IMR-90 (cell line): ENCODE measurements around the gene PCSK2. TPM values are rescaled to one million over a fixed set of nuclear protein-coding genes. Genes with fewer than 3 reads are reported as not detected.

Experiments
- ATAC-seq: fragments of 200-7000 bp; cut with Tn5 transposase; 2 replicates; pipeline ENCODE4 v1.9.1; 2020; ENCODE audit warnings: low read depth, mild to moderate bottlenecking, moderate library complexity
- BruUV-seq: library from RNA; stranded (reverse); fragments of 400-500 nt; replicated peaks from 2 replicates; lab custom pipeline; 2021; lab: Mats Ljungman, UMichigan
- CTCF ChIA-PET: fragments of 300-600 bp; formaldehyde crosslinking; extraction: SDS; loops from one replicate; lab custom pipeline; 2021; ENCODE audit warnings: antibody characterized with exemption; lab: Yijun Ruan, JAX
- POLR2A ChIA-PET: fragments of 300-600 bp; sonication (Branson Sonifier 250); formaldehyde crosslinking; loops from one replicate; lab custom pipeline; 2022; ENCODE audit warnings: antibody characterized with exemption; ENCODE audit not compliant: unreplicated experiment; lab: Charles Lee
- DNase-seq: peaks from one replicate; pipeline ENCODE4 v3.0.0; 2013
- H2AFZ ChIP-seq: replicated peaks from 2 replicates; pipeline ENCODE3; 2013; ENCODE audit warnings: low read length, mild to moderate bottlenecking; ENCODE audit not compliant: poor library complexity
- H2AK5ac ChIP-seq: 2 replicates; pipeline ENCODE4 v1.6.1; 2013; ENCODE audit warnings: low read depth, low read length, inconsistent platforms
- H2AK9ac ChIP-seq: replicated peaks from 2 replicates; pipeline ENCODE3; 2013; ENCODE audit warnings: mild to moderate bottlenecking, low read depth, low read length, moderate library complexity; ENCODE audit not compliant: poor library complexity
- H2BK120ac ChIP-seq: 2 replicates; pipeline ENCODE4 v1.6.1; 2013; ENCODE audit warnings: low read depth, low read length, inconsistent platforms
- H2BK15ac ChIP-seq: 3 replicates; pipeline ENCODE4 v1.6.1; 2013; ENCODE audit warnings: low read depth, low read length, inconsistent platforms
- H2BK20ac ChIP-seq: 2 replicates; pipeline ENCODE4 v1.6.1; 2013; ENCODE audit warnings: low read depth, mild to moderate bottlenecking, inconsistent platforms, low read length, moderate library complexity
- H2BK5ac ChIP-seq: 2 replicates; pipeline ENCODE4 v1.6.1; 2013; ENCODE audit warnings: mild to moderate bottlenecking, low read depth, low read length, inconsistent platforms; ENCODE audit not compliant: poor library complexity, severe bottlenecking
- H3K14ac ChIP-seq: replicated peaks from 2 replicates; pipeline ENCODE4 v1.6.1; 2013; ENCODE audit warnings: low read depth, low read length, inconsistent platforms
- H3K18ac ChIP-seq: 2 replicates; pipeline ENCODE4 v1.6.1; 2013; ENCODE audit warnings: low read depth, low read length, control low read depth
- H3K23ac ChIP-seq: 2 replicates; pipeline ENCODE4 v1.6.1; 2013; ENCODE audit warnings: low read depth, low read length, inconsistent platforms
- H3K27ac ChIP-seq: 2 replicates; pipeline ENCODE4 v1.5.1; 2013; ENCODE audit warnings: mild to moderate bottlenecking, control low read depth, low read length; ENCODE audit not compliant: insufficient read depth
- H3K27me3 ChIP-seq: 2 replicates; pipeline ENCODE4 v1.6.1; 2013; ENCODE audit warnings: low read length; ENCODE audit not compliant: control insufficient read depth, insufficient read depth
- H3K36me3 ChIP-seq: 2 replicates; pipeline ENCODE4 v1.6.1; 2013; ENCODE audit warnings: low read length, mixed read lengths; ENCODE audit not compliant: control insufficient read depth, insufficient read depth
- H3K4ac ChIP-seq: 2 replicates; pipeline ENCODE4 v1.6.1; 2013; ENCODE audit warnings: low read depth, low read length, inconsistent platforms
- H3K4me1 ChIP-seq: 2 replicates; pipeline ENCODE4 v1.6.1; 2013; ENCODE audit warnings: low read length, mixed read lengths; ENCODE audit not compliant: control insufficient read depth, insufficient read depth
- H3K4me2 ChIP-seq: 2 replicates; pipeline ENCODE4 v1.6.1; 2013; ENCODE audit warnings: low read depth, mild to moderate bottlenecking, control low read depth, low read length, moderate library complexity
- H3K4me3 ChIP-seq: 2 replicates; pipeline ENCODE4 v1.5.1; 2013; ENCODE audit warnings: low read depth, mild to moderate bottlenecking, control low read depth, low read length, moderate library complexity; ENCODE audit not compliant: insufficient read depth
- H3K56ac ChIP-seq: 2 replicates; pipeline ENCODE4 v1.6.1; 2013; ENCODE audit warnings: low read length, inconsistent platforms; ENCODE audit not compliant: insufficient read depth; ENCODE audit errors: extremely low read depth
- H3K79me1 ChIP-seq, 2 experiments: 2 replicates each; pipeline ENCODE4 v1.6.1; 2013; ENCODE audit warnings: low read length in 2 of 2, inconsistent platforms in 1 of 2, low read depth in 1 of 2
- H3K9ac ChIP-seq: 2 replicates; pipeline ENCODE4 v1.6.1; 2013; ENCODE audit warnings: low read depth, low read length, control low read depth
- H3K9me1 ChIP-seq: 2 replicates; pipeline ENCODE4 v1.6.1; 2013; ENCODE audit warnings: low read length, inconsistent platforms; ENCODE audit not compliant: insufficient read depth
- H3K9me3 ChIP-seq: 2 replicates; pipeline ENCODE4 v1.6.1; 2013; ENCODE audit warnings: low read length; ENCODE audit not compliant: control insufficient read depth, insufficient read depth
- H4K20me1 ChIP-seq: 2 replicates; pipeline ENCODE4 v1.6.1; 2013; ENCODE audit warnings: low read length, inconsistent platforms; ENCODE audit not compliant: insufficient read depth
- H4K5ac ChIP-seq: 2 replicates; pipeline ENCODE4 v1.6.1; 2013; ENCODE audit warnings: mild to moderate bottlenecking, low read depth, low read length, control low read depth
- H4K8ac ChIP-seq, 2 experiments: 2 replicates each; pipeline ENCODE4 v1.6.1; 2013; ENCODE audit warnings: low read depth in 2 of 2, low read length in 2 of 2, control low read depth in 1 of 2, inconsistent platforms in 1 of 2
- H4K91ac ChIP-seq: 2 replicates; pipeline ENCODE4 v1.6.1; 2013; ENCODE audit warnings: low read depth, low read length, inconsistent platforms; ENCODE audit not compliant: insufficient read depth
- BHLHE40 ChIP-seq: fragments of 150-350 bp; IDR thresholded peaks from 2 replicates; pipeline ENCODE4 v1.6.1; 2016; ENCODE audit warnings: mild to moderate bottlenecking, low read depth, low read length
- CEBPB ChIP-seq: IDR thresholded peaks from 2 replicates; pipeline ENCODE4 v1.6.1; 2012; ENCODE audit warnings: low read depth, low read length, improper control_type of control experiment
- CHD1 ChIP-seq: IDR thresholded peaks from 2 replicates; pipeline ENCODE4 v1.6.1; 2012; ENCODE audit warnings: low read depth, low read length, improper control_type of control experiment
- ELK1 ChIP-seq: fragments of 150-350 bp; IDR thresholded peaks from 2 replicates; pipeline ENCODE4 v1.6.1; 2016; ENCODE audit warnings: low read depth, mild to moderate bottlenecking, low read length, moderate library complexity, borderline replicate concordance
- FOS ChIP-seq: fragments of 150-350 bp; IDR thresholded peaks from 2 replicates; pipeline ENCODE4 v1.6.1; 2016; ENCODE audit warnings: low read depth, low read length
- MAFK ChIP-seq: IDR thresholded peaks from 2 replicates; pipeline ENCODE4 v1.6.1; 2012; ENCODE audit warnings: low read depth, low read length, improper control_type of control experiment
- MAZ ChIP-seq: IDR thresholded peaks from 2 replicates; pipeline ENCODE4 v1.6.1; 2012; ENCODE audit warnings: low read depth, mild to moderate bottlenecking, low read length, improper control_type of control experiment, moderate library complexity, borderline replicate concordance
- MXI1 ChIP-seq: IDR thresholded peaks from 2 replicates; pipeline ENCODE4 v1.6.1; 2012; ENCODE audit warnings: low read depth, mild to moderate bottlenecking, low read length, moderate library complexity, borderline replicate concordance
- NFE2L2 ChIP-seq: fragments of 150-350 bp; IDR thresholded peaks from 2 replicates; pipeline ENCODE4 v1.6.1; 2016; ENCODE audit warnings: low read depth, mild to moderate bottlenecking, low read length
- POLR2A ChIP-seq: IDR thresholded peaks from 2 replicates; pipeline ENCODE4 v1.6.1; 2012; ENCODE audit warnings: mild to moderate bottlenecking, low read depth, low read length
- RAD21 ChIP-seq: IDR thresholded peaks from 2 replicates; pipeline ENCODE4 v1.6.1; 2012; ENCODE audit warnings: low read length, improper control_type of control experiment
- RCOR1 ChIP-seq: IDR thresholded peaks from 2 replicates; pipeline ENCODE4 v1.6.1; 2012; ENCODE audit warnings: mild to moderate bottlenecking, low read length, improper control_type of control experiment; ENCODE audit not compliant: insufficient replicate concordance
- RFX5 ChIP-seq: IDR thresholded peaks from 2 replicates; pipeline ENCODE4 v1.8.0; 2012; ENCODE audit warnings: low read depth, mild to moderate bottlenecking, low read length, moderate library complexity
- SMC3 ChIP-seq: fragments of 150-350 bp; IDR thresholded peaks from 2 replicates; pipeline ENCODE4 v1.6.1; 2016; ENCODE audit warnings: low read depth, mild to moderate bottlenecking, antibody characterized with exemption, low read length, moderate library complexity
- WGBS, 2 experiments: methylation state at CpG; one replicate each; pipeline versions ENCODE4 v1.1.5 to v1.1.7; 2013; ENCODE audit warnings: missing lambda C conversion rate in 2 of 2; ENCODE audit not compliant: insufficient read length in 1 of 2; ENCODE audit errors: extremely low coverage in 2 of 2; 5-methylcytosine and 5-hydroxymethylcytosine counted together
- dilution Hi-C: fragments of 300-500 bp; cut with HindIII; formaldehyde crosslinking; loops from one replicate; pipeline ENCODE4 v1.14.3; 2018; ENCODE audit warnings: low sequenced_read_pairs; ENCODE audit not compliant: unreplicated experiment
- in situ Hi-C: fragments of 300-500 bp; cut with MboI; formaldehyde crosslinking; loops from 3 replicates; pipeline ENCODE4 v1.14.3; 2019; ENCODE audit warnings: low sequenced_read_pairs, inconsistent platforms, mixed read lengths
- intact Hi-C: fragments of 100-400 bp; cut with micrococcal nuclease; formaldehyde crosslinking; loops from 2 replicates; pipeline ENCODE4 v1.10.0; 2022
- polyA plus RNA-seq, 3 experiments: library from polyadenylated mRNA; depleted of rRNA; stranded (reverse); fragments of >200 nt; gene quantifications; 2 replicates each; pipeline ENCODE4 v1.2.3, GENCODE V29; 2012; ENCODE audit warnings: low replicate concordance in 1 of 3
- total RNA-seq: library from RNA; depleted of rRNA; stranded (reverse); fragments of >200 nt; gene quantifications from 2 replicates; pipeline ENCODE4 v1.2.3, GENCODE V29; 2012
- TF ChIP-seq, protein P1 (sequence below): fragments of 150-350 bp; IDR thresholded peaks from 2 replicates; pipeline ENCODE4 v1.6.1; 2017; ENCODE audit warnings: mild to moderate bottlenecking, antibody characterized with exemption, low read length, low read depth

Gene PCSK2
- total and polyA plus RNA-seq, 2 of the 4 experiments (the other 2 are of a cell fraction), result not detected

DNA sequence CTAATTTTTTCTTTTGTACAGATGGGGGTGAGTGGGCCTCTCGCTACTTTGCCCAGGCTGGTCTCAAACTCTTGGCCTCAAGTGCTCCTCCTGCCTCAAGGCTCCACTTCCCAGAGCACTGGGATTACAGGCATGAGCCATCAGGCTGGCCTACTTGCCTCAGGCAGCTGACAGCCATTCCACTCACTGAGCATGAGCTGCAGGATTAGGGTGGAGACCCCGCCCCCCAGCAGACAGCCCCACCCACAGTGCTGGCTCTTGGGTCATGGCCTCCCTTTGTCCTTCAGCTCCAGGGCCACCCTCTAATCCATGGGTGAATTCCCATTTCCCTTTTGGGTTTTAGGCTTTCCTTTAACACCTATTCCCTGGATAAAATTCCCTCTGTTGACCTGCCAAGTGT lies 222.2 kb downstream of the PCSK2 start:
- POLR2A ChIA-PET, result no interaction called here

More for the DNA sequence above, 222.2 kb downstream of the PCSK2 start:
- Histone ChIP-seq H3K79me1 (no peaks in the 10 kb centered on the region), H3K4me2 (no peak overlapping the region), H3K9me3 (0 out of 2 replicates have a peak, but pooled peaks cover 1% of the 10 kb centered on the region), H2AK5ac (no peak overlapping the region), H2BK5ac (no peak overlapping the region), H3K9me1 (no peaks in the 10 kb centered on the region), H2BK120ac (no peak overlapping the region), H3K18ac (no peak overlapping the region), H3K27me3 (peaks cover 24% of the 10 kb centered on the region), H2BK20ac (no peak overlapping the region), H3K56ac (no peak overlapping the region), H3K4me1 (no peaks in the 10 kb centered on the region), H2BK15ac (no peak overlapping the region), H4K20me1 (no peaks in the 10 kb centered on the region), H2AFZ (no peak overlapping the region), H3K9ac (no peak overlapping the region), H3K36me3 (no peaks in the 10 kb centered on the region), H4K5ac (no peak overlapping the region), H3K14ac (no peak overlapping the region), H4K91ac (no peak overlapping the region), H3K27ac (no peak overlapping the region), H3K4me3 (no peak overlapping the region), H4K8ac (no peak overlapping the region), H3K23ac (no peak overlapping the region), H3K4ac (no peak overlapping the region), H2AK9ac (no peak overlapping the region)
- dilution Hi-C loops, result no loop called here
- no peak for ATAC-seq
- no peak for DNase-seq
- in situ Hi-C loops, result no loop called here
- no TSS peak for BruUV-seq
- intact Hi-C loops, result no loop called here
- CTCF ChIA-PET, result interaction anchor here (1.0 kb wide), 1 partner anchor 669 kb away, joined by 3 read pairs; no protein-coding TSS in a partner anchor
- no peak for TF ChIP-seq FOS
- TF ChIP-seq CHD1, result no peak
- TF ChIP-seq ELK1, result no peak
- no peak for TF ChIP-seq NFE2L2
- no peak for TF ChIP-seq RFX5
- TF ChIP-seq MAZ, result no peak
- TF ChIP-seq, protein P1, sequence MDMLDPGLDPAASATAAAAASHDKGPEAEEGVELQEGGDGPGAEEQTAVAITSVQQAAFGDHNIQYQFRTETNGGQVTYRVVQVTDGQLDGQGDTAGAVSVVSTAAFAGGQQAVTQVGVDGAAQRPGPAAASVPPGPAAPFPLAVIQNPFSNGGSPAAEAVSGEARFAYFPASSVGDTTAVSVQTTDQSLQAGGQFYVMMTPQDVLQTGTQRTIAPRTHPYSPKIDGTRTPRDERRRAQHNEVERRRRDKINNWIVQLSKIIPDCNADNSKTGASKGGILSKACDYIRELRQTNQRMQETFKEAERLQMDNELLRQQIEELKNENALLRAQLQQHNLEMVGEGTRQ, result no peak
- TF ChIP-seq MXI1, result no peak
- no peak for TF ChIP-seq RAD21
- no peak for TF ChIP-seq SMC3
- TF ChIP-seq MAFK, result no peak
- TF ChIP-seq CEBPB, result no peak
- TF ChIP-seq RCOR1, result no peak
- no peak for TF ChIP-seq BHLHE40
- no peak for TF ChIP-seq POLR2A
- no CpG with 5 or more reads among the region's 2 CpGs for WGBS, 2 experiments
